Measurements from ENCODE around the gene PTOV1.
"Not testable (repeated sequence)": the region's sequence is repeated elsewhere in the genome, so short reads cannot be mapped to it uniquely, and the experiment has no call there.

PTOV1 gene

DNA sequence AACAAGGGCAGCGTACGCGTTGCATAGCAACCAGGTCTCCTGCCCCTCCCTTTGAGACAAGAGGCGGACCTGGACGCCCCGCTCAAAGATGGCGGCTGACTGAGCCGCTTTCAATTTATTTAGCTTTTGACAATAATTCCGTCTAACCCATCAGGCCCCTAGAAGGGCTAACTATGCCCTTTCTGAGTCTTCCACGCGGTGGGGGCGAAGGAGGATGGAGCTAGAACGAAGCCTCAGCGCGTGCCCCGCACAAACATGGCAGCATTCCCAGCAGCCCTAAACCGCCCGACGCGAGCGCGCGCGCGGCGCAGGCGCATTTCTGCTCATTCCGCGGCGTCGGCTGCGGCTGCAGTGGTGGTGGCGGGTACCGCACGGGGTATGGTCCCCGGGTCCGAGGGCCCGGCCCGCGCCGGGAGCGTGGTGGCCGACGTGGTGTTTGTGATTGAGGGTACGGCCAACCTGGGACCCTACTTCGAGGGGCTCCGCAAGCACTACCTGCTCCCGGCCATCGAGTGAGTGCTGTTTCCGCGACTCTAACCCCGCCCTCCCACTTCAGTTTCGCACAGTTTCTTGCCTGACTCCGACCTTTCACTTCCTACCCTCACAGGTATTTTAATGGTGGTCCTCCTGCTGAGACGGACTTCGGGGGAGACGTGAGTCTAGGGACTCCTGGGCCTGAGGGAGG is 32.9 kb upstream of the PTOV1 start, which contains the start of gene MED25:
TSS of gene MED25 (plus strand) at position 326 of the 685 bp plus-strand sequence. CDS start at position 379, 53 bp downstream.
- peak; percentile 75 to 80 for DNase-seq (ENCODE audit: low read depth in 1 of 2, low spot score in 1 of 2)

DNA sequence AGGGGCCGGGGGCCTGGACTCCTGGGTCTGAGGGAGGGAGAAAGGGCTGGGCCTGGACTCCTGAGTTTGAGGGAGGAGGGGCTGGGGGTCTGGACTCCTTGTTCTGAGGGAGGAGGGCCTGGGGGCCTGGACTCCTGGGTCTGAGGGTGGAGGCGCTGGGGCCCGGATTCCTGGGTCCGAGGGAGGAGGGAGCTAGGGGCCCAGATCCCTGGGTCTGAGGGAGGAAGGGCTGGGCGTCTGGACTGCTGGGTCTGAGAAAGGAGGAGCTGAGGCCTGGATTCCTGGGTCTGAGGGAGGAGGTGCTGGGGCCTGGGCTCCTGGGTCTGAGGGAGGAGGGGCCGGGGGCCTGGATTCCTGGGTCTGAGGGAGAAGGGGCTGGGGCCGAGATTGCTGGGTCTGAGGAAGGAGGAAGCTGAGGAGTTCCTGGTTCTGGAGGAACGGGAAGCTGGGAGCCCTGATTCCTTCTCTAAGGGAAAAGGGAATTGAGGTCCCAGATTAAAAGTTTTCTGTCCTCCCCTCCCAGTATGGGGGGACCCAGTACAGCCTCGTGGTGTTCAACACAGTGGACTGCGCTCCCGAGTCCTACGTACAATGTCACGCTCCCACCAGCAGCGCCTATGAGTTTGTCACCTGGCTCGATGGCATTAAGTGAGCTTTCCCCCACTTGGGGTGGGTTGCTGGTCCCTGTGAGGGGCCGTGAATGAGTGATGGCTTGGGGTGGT is 32.1 kb upstream of the PTOV1 start:
- DNase-seq (ENCODE audit: low read depth in 1 of 2, low spot score in 1 of 2): no peak

GRCh38 chr19:49819452-49820115 is 31.4 kb upstream of the PTOV1 start:
- not testable (repeated sequence) for DNase-seq (ENCODE audit: low read depth in 1 of 2, low spot score in 1 of 2)

DNA sequence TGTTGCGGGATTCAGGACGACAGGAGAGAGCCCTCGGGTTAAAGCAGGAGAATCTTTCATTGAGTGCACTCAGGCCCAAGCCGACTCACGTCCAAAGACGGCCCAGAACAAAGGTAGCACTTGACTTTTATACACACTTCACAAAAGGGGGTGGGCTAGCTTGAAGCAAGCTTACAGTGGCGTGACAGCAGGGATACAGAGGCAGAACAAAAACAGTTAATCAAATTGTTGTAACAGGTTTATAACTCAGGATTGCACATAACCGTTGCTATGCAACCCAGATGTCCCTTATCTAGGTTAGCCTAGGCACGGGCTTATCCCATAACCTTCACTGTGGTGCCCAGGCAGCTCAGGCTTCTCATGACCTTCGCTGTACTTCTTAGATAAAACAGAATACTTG is 30.8 kb upstream of the PTOV1 start:
- no peak for DNase-seq (ENCODE audit: low read depth in 1 of 2, low spot score in 1 of 2)

DNA sequence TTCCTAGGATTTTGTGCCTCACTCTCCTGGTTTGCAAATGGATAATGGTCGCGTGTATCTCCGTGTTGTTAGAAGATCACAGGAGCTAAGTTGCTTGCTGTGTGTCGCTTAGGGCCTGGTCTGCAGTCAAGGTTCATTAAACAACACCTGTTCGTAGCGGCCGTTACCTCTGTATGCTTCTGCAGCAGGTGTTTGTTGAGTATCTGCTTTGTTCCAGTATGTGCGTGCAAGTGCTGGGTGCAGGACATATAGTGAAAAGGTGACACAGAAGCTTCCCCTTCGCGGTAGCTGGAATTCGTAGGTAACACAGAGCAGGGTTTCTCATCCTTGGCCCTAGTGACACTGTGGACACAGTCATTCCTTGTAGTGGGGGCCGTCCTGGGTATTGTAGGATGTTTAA is 27.5 kb upstream of the PTOV1 start:
- no peak for DNase-seq (ENCODE audit: low read depth in 1 of 2, low spot score in 1 of 2)

DNA sequence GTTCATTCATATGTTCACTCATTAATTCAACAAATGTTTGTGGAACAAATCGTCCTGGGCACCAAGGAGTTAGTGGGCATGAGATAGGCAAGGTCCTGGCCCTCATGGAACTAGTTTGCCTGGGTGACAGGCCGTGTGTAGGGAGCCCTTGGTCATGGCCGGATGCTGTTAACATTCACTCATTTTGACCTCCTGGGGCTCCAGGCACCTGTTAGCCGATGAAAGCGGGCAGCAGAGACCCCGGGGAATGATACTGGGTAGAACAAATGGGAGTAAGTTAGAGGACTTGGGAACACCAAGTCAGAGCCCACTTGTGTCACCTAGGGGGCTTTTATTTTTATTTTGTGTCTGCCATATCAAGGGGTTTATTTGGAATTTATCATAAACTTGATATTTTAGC is 26.3 kb upstream of the PTOV1 start:
- no peak for DNase-seq (ENCODE audit: low read depth in 1 of 2, low spot score in 1 of 2)

DNA sequence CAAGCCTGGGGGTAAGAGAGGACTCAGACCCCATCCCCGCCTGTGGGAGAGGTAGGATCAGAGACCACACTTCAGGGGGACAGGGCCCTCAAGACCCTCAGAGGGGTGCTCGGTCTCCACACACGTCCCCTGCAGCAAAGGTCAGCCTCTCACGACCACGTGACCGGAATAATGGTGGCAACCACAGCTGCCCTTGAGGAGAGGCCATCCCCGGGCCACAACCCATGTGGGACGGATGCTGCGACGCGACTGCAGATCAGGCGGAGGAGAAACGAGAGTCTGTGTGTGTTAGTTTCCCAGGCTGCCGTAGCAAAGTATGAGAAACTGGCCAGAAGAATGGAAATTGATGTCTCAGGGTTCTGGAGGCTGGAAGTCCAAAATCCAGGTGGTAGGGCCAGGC is 23.9 kb upstream of the PTOV1 start:
- no peak for DNase-seq (ENCODE audit: low read depth in 1 of 2, low spot score in 1 of 2)

- no peak for DNase-seq (ENCODE audit: low read depth in 1 of 2, low spot score in 1 of 2)
Observed at GRCh38 chr19:49829200-49829599, 21.8 kb upstream of the PTOV1 start.

DNA sequence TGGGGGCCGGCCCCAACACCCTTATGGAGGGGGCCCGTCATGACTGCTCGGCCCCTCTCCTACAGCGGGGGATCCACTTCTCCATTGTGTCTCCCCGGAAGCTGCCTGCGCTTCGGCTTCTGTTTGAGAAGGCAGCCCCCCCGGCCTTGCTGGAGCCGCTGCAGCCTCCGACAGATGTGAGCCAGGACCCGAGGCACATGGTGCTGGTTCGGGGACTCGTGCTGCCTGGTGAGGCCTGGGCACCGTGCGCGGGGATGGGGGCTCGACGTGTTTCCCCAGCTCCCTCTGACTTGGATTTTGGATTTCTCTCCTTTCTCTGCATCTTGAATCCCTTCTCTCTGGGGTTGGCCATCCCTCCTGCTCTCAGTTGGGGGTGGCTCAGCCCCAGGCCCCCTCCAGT is 21.2 kb upstream of the PTOV1 start:
- DNase-seq (ENCODE audit: low read depth in 1 of 2, low spot score in 1 of 2): no peak

GRCh38 chr19:49830766-49831165 is 20.2 kb upstream of the PTOV1 start:
- no peak for DNase-seq (ENCODE audit: low read depth in 1 of 2, low spot score in 1 of 2)

DNA sequence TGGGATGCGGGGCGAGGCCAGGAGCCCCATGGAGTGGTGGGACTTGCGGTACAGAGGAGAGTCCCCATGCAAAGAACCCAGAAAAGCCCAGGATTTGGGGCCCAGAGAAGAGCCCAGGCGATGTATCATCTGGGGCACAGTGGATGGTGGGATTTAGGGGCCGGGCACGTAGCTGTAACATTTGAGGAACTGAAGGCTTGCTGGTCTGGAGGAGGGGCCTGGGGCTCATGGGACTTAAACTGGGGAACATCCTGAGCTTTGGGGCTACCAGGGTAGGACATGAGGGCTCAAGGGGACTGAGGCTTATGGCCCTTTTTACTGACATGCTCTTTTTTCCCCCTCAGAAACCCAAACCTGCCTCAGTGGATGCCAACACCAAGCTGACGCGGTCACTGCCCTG is 19.4 kb upstream of the PTOV1 start:
- DNase-seq (ENCODE audit: low read depth in 1 of 2, low spot score in 1 of 2): no peak

DNA sequence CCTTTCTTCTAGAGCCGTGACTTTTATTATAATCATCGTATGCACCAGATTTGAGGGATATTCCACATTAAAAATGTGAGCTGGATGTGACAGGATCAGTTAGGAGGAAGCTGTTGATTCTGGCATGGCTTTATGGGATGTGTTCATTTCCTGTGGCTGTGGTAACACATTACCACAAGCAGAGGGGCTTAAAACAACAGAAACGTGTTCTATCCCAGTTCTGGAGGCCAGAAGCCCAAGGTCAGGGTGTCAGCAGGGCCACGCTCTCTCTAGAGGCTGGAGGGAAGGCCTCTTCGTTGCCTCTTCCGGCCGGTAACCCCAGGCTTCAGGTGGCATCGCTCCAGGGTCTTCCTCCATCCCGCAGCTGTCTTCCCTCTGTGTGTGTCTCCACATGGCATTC is 18.4 kb upstream of the PTOV1 start:
- DNase-seq (ENCODE audit: low read depth in 1 of 2, low spot score in 1 of 2): no peak

GRCh38 chr19:49833599-49833998 is 17.4 kb upstream of the PTOV1 start:
- DNase-seq (ENCODE audit: low read depth in 1 of 2, low spot score in 1 of 2): no peak

DNA sequence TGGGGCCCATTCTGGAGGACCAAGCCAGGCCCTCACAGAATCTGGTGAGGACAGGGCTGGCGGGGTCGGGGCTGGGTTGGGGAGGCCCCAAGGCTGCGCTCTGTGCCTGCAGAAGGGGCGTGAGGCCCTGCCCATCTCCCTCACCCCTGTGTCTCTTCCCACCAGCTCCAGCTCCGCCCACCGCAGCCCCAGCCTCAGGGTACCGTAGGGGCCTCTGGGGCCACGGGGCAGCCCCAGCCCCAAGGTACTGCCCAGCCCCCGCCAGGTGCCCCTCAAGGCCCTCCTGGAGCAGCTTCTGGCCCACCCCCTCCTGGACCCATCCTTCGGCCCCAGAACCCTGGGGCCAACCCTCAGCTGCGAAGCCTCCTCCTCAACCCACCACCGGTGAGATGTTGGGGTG is 15.4 kb upstream of the PTOV1 start:
- DNase-seq (ENCODE audit: low read depth in 1 of 2, low spot score in 1 of 2): no peak

GRCh38 chr19:49836176-49837008 is 14.6 kb upstream of the PTOV1 start:
- DNase-seq (ENCODE audit: low read depth in 1 of 2, low spot score in 1 of 2): no peak

DNA sequence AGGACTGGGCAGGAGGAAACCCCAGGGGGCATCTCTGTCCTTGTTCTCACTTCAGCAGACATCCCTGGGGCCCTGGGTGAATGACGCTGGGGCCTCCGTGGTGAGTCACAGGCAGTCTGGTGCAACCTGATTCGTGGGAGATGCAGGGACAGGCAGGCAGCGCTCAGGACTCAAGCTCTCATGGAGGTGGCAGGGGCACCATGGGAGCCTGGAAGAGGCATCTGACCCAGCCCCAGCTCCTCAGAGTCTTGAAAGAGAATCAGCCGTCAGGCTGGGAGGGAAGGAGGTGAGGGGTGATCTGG is 14.0 kb upstream of the PTOV1 start:
- no peak for DNase-seq (ENCODE audit: low read depth in 1 of 2, low spot score in 1 of 2)

DNA sequence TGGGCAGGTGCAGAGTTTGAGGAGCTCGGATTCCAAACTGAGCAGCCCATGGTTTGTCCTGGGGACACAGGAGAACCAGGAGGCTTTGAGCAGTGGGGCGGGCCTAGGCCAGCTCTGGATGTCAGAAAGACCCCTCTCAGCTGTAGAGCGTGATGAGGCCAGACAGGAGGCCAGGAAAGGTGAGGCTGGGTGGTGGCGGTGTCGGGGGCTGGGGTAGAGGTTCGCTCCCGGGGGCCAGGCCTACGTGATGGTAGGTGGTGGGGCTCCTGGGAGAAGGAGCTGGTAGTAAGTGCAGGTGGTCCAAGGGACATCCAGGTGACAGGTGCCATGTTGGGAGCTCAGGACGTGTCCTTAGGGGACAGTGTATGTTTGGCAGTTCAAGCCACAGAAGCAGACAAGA is 13.5 kb upstream of the PTOV1 start:
- DNase-seq (ENCODE audit: low read depth in 1 of 2, low spot score in 1 of 2): no peak

DNA sequence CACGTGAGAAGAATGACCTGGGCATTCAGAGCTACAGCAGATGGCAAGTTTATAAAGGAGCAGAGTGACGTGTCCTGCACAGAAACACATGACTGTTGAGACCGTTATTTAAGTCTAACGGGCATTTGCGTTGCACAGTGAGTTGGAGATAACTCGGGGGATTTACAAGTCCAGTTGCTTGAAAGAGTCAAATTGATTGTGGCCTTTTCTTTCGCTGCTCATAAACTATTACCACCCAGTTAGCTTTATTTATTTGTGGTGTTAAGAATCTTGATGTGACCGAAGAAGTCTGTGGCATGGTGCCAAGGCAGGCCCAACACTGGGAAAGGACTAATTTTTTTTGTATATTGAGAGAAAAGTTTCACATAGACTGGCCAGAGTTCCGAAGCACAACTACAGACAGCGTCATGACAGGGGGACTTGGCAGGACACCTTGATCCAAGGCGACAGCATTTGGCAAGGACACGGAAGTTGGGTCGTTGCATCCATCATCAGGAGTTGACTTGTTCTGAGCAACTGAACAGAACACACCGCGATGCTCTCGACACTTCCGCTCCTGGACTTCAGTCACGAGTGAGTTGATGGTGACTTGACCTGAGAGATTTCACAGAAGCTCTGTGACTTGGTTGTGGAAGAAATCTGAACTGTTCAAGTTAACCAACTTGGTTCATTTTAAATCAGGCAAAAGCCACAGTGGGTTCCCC is 11.9 kb upstream of the PTOV1 start:
- DNase-seq (ENCODE audit: low read depth in 1 of 2, low spot score in 1 of 2): no peak

GRCh38 chr19:49839713-49840112 is 11.2 kb upstream of the PTOV1 start:
- DNase-seq (ENCODE audit: low read depth in 1 of 2, low spot score in 1 of 2): no peak

DNA sequence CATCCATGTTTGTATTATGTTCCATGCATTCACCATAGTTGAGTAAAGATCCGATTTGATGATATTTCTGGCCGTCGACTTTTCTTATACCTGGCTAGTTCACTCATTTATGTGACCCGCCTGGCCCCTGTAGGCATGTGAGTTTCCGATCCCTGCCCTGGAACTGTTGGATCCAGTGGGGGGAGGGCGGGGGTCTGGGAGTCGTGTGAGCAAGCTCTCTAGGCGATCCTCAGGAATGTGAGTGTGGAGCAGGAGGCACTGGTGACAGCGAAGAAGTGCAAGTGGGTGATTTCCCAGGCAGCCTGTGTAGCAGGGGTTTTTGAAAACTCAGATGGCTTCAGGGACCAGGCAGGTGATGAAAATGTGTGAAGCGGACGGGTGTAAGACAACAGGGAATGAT is 10.6 kb upstream of the PTOV1 start:
- no peak for DNase-seq (ENCODE audit: low read depth in 1 of 2, low spot score in 1 of 2)

DNA sequence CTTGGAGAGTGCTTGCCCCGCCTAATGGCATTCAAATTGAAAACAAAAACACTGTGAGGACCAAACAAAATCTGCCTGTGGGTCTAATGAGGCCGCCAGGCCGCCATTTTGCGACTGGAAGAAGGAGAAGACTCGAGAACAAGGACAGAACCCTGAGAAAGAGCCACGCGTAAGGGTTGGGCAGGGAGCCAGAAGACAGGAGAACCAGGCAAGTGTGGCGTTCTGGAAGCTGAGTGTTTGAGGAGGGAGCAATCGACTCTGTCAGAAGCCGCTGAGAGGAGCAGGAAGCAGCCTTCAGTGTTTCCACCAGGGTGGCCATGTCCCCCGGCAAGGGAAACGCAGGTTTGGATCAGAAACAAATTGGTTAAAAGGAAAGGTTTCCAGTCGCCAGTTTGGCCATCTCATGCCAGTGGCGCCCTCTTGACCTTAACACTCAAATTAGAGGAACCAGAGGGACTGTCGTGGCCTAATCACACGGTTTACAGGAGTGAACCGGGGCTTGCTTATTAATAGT is 10.2 kb upstream of the PTOV1 start:
- DNase-seq (ENCODE audit: low read depth in 1 of 2, low spot score in 1 of 2): no peak
